ENCODE data around the gene NTMT2.
"Not testable (repeated sequence)": the region's sequence is repeated elsewhere in the genome, so short reads cannot be mapped to it uniquely, and the experiment has no call there.

Gene NTMT2

DNA sequence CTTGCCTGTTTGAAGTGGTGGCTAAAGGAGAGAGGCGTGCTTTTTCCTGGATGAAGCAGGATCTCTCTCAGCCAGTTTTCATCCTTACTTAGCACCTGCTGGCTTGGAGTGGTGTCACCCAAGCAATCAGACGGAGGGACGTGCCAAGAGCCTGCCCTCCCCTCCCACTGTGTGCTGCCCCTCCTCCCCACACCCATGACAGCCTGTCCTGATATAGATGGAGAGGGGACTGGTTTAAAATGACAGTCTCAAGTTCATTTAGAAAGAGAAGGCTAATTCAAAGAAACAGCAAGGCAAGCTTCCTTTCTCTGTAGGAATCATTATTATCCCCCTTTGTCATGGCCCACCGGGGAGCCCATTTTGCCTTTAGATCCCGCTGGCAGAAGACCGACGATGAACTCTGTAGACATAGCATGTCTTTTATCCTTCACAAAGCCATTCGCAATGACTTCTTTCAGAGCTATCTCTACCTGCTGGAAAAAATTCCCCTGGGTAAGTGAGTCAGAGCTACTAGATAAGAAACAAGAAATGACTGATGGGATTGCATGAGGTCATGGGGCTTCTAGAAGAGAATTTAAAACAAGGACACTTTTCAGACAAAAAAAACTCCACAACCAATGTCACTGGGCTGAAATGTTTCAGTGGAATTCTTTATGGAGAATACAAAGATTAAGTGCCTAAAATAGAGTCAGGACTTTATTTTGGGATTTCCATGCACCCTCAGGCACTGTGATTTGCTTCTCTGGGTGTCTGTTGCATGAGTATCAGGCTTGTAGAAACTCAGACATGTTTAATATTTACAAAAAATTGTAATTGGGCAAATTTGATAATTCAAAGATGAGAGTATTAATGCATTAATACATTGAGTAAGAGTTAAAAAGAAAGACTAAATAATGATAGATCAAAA lies at the start of gene NTMT2:
TSS of gene NTMT2 (plus strand) at position 190 of the 907 bp plus-strand sequence. CDS start at position 339, 149 bp downstream.
- DNase-seq (ENCODE audit: low read depth in 2 of 2), result peak in 1 of 2 donors; percentile 49
- TF ChIP-seq, protein P1, sequence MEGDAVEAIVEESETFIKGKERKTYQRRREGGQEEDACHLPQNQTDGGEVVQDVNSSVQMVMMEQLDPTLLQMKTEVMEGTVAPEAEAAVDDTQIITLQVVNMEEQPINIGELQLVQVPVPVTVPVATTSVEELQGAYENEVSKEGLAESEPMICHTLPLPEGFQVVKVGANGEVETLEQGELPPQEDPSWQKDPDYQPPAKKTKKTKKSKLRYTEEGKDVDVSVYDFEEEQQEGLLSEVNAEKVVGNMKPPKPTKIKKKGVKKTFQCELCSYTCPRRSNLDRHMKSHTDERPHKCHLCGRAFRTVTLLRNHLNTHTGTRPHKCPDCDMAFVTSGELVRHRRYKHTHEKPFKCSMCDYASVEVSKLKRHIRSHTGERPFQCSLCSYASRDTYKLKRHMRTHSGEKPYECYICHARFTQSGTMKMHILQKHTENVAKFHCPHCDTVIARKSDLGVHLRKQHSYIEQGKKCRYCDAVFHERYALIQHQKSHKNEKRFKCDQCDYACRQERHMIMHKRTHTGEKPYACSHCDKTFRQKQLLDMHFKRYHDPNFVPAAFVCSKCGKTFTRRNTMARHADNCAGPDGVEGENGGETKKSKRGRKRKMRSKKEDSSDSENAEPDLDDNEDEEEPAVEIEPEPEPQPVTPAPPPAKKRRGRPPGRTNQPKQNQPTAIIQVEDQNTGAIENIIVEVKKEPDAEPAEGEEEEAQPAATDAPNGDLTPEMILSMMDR (IDR thresholded peaks at IDR 0.05; ENCODE audit: low read depth, low read length), result no peak
- H3K4me3 ChIP-seq (replicated peaks in 1 of 2; ENCODE audit: low read depth in 2 of 2, low read length in 2 of 2), result no peak within 1 kb of the TSS

DNA sequence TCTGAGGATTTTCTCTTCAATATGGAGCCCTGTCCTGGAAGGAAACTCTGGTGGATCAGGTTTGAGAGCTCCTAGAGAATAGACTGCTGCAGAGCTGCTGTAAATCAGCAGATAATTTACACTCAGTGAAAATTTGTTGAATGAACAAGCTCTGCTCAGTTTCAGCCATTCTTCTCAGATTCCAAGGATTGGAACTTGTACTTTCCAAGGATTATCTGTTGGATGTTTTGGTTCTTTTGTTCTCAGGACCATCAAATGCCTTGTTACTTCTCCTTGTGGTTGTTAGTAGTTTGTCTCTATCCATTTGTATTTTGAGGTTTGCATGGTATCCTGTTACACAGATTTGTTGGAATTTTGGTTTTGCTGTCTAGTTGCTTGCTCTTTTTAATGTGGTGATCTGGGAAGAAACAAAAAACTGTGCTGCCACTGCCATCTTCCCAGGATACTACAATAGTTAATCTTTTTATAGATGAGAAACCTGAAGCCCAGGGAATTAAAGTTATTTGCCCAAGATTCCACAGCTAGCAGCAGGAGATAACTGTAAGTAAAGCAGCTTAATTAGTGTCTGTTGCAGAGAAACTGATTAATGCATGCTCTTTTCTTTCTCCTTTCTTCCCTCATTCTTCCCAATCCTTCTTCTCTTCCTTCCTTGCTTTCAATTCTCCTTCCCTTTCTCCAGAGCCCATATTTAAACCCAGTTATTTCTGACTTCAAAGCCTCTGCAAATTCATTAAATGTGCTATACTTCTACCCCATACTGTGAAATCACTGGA lies 49.6 kb upstream of the NTMT2 start:
- TF ChIP-seq, protein P1 (IDR thresholded peaks at IDR 0.05; ENCODE audit: low read depth, low read length), result no peak
- DNase-seq (ENCODE audit: low read depth in 2 of 2), result no peak
- H3K4me3 ChIP-seq (replicated peaks in 1 of 2; ENCODE audit: low read depth in 2 of 2, low read length in 2 of 2), result no peak overlapping the region

GRCh38 chr1:170096806-170097340 lies 48.9 kb upstream of the NTMT2 start:
- no peak overlapping the region for H3K4me3 ChIP-seq (replicated peaks in 1 of 2; ENCODE audit: low read depth in 2 of 2, low read length in 2 of 2)
- TF ChIP-seq, protein P1 (IDR thresholded peaks at IDR 0.05; ENCODE audit: low read depth, low read length), result no peak
- no peak for DNase-seq (ENCODE audit: low read depth in 2 of 2)

DNA sequence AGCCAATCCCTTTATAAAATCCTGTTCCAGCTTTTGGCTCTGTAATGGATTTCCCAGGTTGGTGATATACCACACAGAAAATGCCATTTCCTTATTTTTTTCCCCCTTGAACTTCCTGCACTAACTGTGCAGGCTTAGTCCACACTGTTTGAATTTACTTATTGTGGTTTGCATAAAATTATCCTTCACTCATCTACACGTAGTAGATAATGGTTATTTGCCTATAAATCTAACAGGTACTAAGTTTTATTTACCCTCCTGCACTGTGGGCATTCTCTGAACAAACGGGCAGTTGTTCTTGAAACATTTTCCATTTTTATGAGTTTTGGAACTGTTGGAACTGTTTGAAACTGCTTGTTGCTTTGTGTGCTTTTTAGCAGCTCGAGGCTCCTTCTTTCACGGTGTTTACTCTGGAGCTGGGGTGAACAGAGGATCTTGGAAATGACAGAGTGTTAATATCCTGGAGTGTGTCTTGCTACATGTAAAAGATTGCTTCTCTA lies 48.3 kb upstream of the NTMT2 start:
- DNase-seq (ENCODE audit: low read depth in 2 of 2), result no peak
- TF ChIP-seq, protein P1 (IDR thresholded peaks at IDR 0.05; ENCODE audit: low read depth, low read length), result no peak

GRCh38 chr1:170113140-170113539 lies 32.6 kb upstream of the NTMT2 start:
- not testable (repeated sequence) for H3K4me3 ChIP-seq (replicated peaks in 1 of 2; ENCODE audit: low read depth in 2 of 2, low read length in 2 of 2); DNase-seq (ENCODE audit: low read depth in 2 of 2)

More for the DNA sequence above, 48.3 kb upstream of the NTMT2 start:
- no peak overlapping the region for H3K4me3 ChIP-seq (replicated peaks in 1 of 2; ENCODE audit: low read depth in 2 of 2, low read length in 2 of 2)

GRCh38 chr1:170114906-170115305 lies 30.9 kb upstream of the NTMT2 start:
- DNase-seq (ENCODE audit: low read depth in 2 of 2), result peak; percentile 51 to 66
- H3K4me3 ChIP-seq (replicated peaks in 1 of 2; ENCODE audit: low read depth in 2 of 2, low read length in 2 of 2), result no peak overlapping the region
- TF ChIP-seq, protein P1 (IDR thresholded peaks at IDR 0.05; ENCODE audit: low read depth, low read length), result no peak
